Muscle layer of duodenum (tissue), 2 donors: ENCODE measurements around the gene SLC39A8.
"Not testable (repeated sequence)": the region's sequence is repeated elsewhere in the genome, so short reads cannot be mapped to it uniquely, and the experiment has no call there.

Source experiments
- H3K27ac ChIP-seq: one replicate; pipeline ENCODE4 v1.7.0; 2013; ENCODE audit warnings: mild to moderate bottlenecking, low read length
- H3K27me3 ChIP-seq: one replicate; pipeline ENCODE4 v1.7.0; 2013; ENCODE audit warnings: low read depth, mild to moderate bottlenecking, control low read depth, low read length
- H3K36me3 ChIP-seq, 2 donors: one replicate each; pipeline ENCODE4 v1.7.0; 2013; ENCODE audit warnings: low read length in 2 of 2, control low read depth in 1 of 2, mild to moderate bottlenecking in 1 of 2; ENCODE audit not compliant: insufficient read depth in 2 of 2, control insufficient read depth in 1 of 2
- H3K4me1 ChIP-seq, 2 donors: one replicate each; pipeline ENCODE4 v1.7.0; 2013; ENCODE audit warnings: low read length in 2 of 2, mild to moderate bottlenecking in 2 of 2, control low read depth in 1 of 2, moderate library complexity in 1 of 2; ENCODE audit not compliant: insufficient read depth in 2 of 2, control insufficient read depth in 1 of 2
- H3K4me3 ChIP-seq, 2 donors: one replicate each; pipeline ENCODE4 v1.7.0; 2013; ENCODE audit warnings: low read length in 2 of 2, low read depth in 1 of 2, mild to moderate bottlenecking in 1 of 2
- H3K9me3 ChIP-seq, 2 donors: one replicate each; pipeline ENCODE4 v1.7.0; 2013; ENCODE audit warnings: low read length in 2 of 2, control low read depth in 1 of 2, mild to moderate bottlenecking in 1 of 2; ENCODE audit not compliant: control insufficient read depth in 1 of 2
- donor health status: healthy.

SLC39A8 gene

DNA sequence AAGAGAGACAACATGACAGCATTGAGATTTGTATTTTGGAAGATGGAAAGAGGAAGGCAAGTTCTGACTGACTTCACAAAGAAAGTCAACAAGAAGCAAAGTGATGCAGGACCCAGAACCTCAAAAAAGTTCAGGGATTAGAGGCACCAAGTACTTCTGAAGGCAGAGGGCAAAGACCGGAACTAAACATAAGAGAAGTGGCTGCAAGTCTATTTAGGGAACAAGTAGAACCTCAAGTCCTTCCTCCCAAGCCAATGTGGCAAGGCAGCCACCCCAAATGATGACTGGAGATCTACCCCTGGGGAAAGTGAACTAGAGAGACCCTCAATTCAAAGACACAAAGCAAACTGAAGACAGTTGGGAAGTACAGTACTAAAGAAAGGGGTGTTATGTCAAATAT lies 46.6 kb downstream of the SLC39A8 start:
- H3K27me3 ChIP-seq = no peaks in the 10 kb centered on the region
- H3K4me1 ChIP-seq = no peaks in the 10 kb centered on the region
- no peak overlapping the region for H3K4me3 ChIP-seq
- H3K36me3 ChIP-seq = no peaks in the 10 kb centered on the region
- H3K27ac ChIP-seq = no peak overlapping the region
- no peaks in the 10 kb centered on the region for H3K9me3 ChIP-seq

GRCh38 chr4:102295153-102295862 lies 50.0 kb downstream of the SLC39A8 start:
- Histone ChIP-seq H3K27me3 (no peaks in the 10 kb centered on the region), H3K4me3 (no peak overlapping the region), H3K9me3 (no peaks in the 10 kb centered on the region), H3K27ac (no peak overlapping the region), H3K4me1 (no peaks in the 10 kb centered on the region), H3K36me3 (no peaks in the 10 kb centered on the region)

DNA sequence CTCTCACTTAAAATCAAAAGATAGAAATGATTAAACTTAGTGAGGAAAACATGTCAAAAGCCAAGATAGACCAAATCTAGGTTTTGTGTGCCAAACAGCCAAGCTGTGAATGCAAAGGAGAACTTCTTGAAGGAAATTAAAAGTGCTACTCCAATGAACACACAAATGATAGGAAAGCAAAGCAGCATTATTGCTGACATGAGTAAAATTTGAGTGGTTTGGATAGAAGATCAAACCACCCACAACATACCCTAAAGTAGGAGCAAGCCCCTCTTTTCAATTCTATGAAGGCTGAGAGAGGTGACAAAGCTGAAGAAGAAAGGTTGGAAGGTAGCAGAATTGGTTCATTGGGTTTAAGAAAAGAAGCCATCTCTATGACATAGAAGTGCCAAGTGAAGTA lies 56.8 kb downstream of the SLC39A8 start:
- H3K27ac ChIP-seq = no peak overlapping the region
- no peaks in the 10 kb centered on the region for H3K36me3 ChIP-seq
- no peaks in the 10 kb centered on the region for H3K9me3 ChIP-seq
- no peaks in the 10 kb centered on the region for H3K27me3 ChIP-seq
- no peak overlapping the region for H3K4me3 ChIP-seq
- H3K4me1 ChIP-seq = no peaks in the 10 kb centered on the region

GRCh38 chr4:102285831-102286230 lies 59.5 kb downstream of the SLC39A8 start:
- Histone ChIP-seq H3K9me3 (no peaks in the 10 kb centered on the region), H3K4me3 (no peak overlapping the region), H3K27ac (no peak overlapping the region), H3K36me3 (no peaks in the 10 kb centered on the region), H3K4me1 (no peaks in the 10 kb centered on the region), H3K27me3 (no peaks in the 10 kb centered on the region)

- Histone ChIP-seq H3K27me3 (no peaks in the 10 kb centered on the region), H3K36me3 (no peaks in the 10 kb centered on the region), H3K27ac (no peak overlapping the region), H3K4me1 (no peaks in the 10 kb centered on the region), H3K9me3 (peaks cover 0 to 2% of the 10 kb centered on the region in 2 donors), H3K4me3 (no peak overlapping the region)
These were observed 64.0 kb downstream of the SLC39A8 start for GRCh38 chr4:102281171-102281839.

- H3K9me3 ChIP-seq, H3K4me3 ChIP-seq, H3K27me3 ChIP-seq, H3K4me1 ChIP-seq, H3K36me3 ChIP-seq, H3K27ac ChIP-seq: not testable (repeated sequence)
These were observed 72.0 kb downstream of the SLC39A8 start for GRCh38 chr4:102273317-102273716.

DNA sequence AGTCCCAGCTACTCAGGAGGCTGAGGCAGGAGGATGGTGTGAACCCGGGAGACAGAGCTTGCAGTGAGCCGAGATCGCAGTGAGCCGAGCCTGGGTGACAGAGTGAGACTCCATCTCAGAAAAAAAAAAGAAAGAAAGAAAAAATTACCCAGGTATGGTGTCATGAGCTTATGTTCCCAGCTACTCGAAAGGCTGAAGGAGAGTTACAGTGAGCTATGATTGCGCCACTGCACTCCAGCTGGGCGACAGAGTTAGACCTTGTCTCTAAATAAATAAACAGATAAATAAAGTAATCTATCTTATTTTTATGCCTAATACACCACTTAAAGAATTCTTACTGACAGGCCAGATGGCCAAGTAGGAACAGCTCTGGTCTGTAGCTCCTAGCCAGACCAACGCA lies 73.0 kb downstream of the SLC39A8 start:
- H3K36me3 ChIP-seq = no peaks in the 10 kb centered on the region
- no peaks in the 10 kb centered on the region for H3K4me1 ChIP-seq
- H3K27ac ChIP-seq = no peak overlapping the region
- no peaks in the 10 kb centered on the region for H3K27me3 ChIP-seq
- H3K4me3 ChIP-seq = no peak overlapping the region
- peaks cover 0 to 2% of the 10 kb centered on the region in 2 donors for H3K9me3 ChIP-seq

DNA sequence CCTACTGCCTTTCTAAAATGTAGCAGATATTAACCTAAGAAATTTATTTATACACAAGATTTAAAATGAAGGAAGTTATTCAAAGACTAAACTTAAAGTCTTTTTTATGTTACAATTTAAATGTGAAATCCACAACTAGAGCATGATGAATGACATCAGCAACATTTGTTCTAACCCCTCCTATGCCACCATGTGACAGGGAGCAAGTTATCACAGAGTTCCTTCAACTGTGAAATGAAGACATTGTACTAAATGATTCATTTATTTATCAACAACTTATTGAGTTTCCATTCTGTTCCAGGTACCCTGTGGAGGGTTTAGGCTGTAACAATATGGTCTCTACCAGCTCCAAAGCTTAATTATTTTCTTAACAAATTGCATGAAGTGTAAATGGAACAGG lies 76.9 kb downstream of the SLC39A8 start:
- Histone ChIP-seq H3K9me3 (no peaks in the 10 kb centered on the region), H3K4me1 (no peaks in the 10 kb centered on the region), H3K27ac (no peak overlapping the region), H3K27me3 (no peaks in the 10 kb centered on the region), H3K4me3 (no peak overlapping the region), H3K36me3 (no peaks in the 10 kb centered on the region)

- H3K4me3 ChIP-seq = no peak overlapping the region
- H3K27ac ChIP-seq = no peak overlapping the region
- H3K36me3 ChIP-seq = no peaks in the 10 kb centered on the region
- H3K27me3 ChIP-seq = no peaks in the 10 kb centered on the region
- no peaks in the 10 kb centered on the region for H3K4me1 ChIP-seq
- H3K9me3 ChIP-seq = no peaks in the 10 kb centered on the region
These were observed 82.1 kb downstream of the SLC39A8 start for GRCh38 chr4:102263024-102263787.

DNA sequence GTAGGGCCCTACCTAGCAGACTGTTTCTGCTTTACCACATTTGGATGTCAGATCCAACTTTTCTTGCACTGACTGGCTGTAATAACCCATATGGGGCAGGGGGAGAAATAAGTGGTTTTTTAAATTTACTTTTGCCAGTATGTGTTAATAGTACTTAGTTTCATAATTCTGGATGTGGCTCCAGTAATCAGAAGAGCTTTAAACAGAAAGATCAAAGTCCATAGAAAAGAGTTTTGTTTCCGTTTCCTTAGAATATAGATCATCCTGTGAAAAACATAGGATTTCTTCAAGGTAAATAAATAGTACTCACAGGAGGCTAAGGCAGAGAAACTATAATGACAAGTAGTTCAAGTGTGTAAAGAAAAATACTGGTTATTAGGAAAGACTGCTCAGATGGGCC lies 85.6 kb downstream of the SLC39A8 start:
- no peak overlapping the region for H3K27ac ChIP-seq
- no peaks in the 10 kb centered on the region for H3K4me1 ChIP-seq
- no peaks in the 10 kb centered on the region for H3K9me3 ChIP-seq
- H3K4me3 ChIP-seq = no peak overlapping the region
- no peaks in the 10 kb centered on the region for H3K27me3 ChIP-seq
- no peaks in the 10 kb centered on the region for H3K36me3 ChIP-seq

GRCh38 chr4:102259081-102259480 lies 86.2 kb downstream of the SLC39A8 start:
- no peak overlapping the region for H3K4me3 ChIP-seq
- no peaks in the 10 kb centered on the region for H3K27me3 ChIP-seq
- no peaks in the 10 kb centered on the region for H3K36me3 ChIP-seq
- no peak overlapping the region for H3K27ac ChIP-seq
- no peaks in the 10 kb centered on the region for H3K4me1 ChIP-seq
- no peaks in the 10 kb centered on the region for H3K9me3 ChIP-seq
